ENCODE measurements around the gene PCSK2. TPM values are rescaled to one million over a fixed set of nuclear protein-coding genes. Genes with fewer than 3 reads are reported as not detected.

PCSK2 gene
- total RNA-seq, 1 experiment from 2014 or later, result not detected

DNA sequence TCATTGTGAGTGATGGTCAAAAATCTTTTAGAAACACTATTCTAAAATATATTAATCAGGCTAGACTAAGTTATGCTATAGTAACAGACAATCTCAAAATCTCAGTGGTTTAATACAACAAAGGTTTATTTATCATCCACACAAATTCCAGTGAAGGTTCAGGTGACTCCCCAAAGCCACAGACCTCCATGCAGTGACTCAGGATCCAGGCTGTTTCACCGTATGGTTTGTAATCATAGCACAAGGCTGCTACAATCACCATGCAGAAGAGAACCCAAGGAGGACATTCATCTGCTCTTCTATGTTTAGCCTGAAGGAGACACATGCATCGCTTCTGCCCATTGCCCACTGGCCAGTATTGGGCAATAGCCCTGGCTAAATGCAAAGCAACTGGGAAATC, 258.2 kb downstream of the PCSK2 start:
- H3K9me2 ChIP-seq (ENCODE audit: insufficient read depth), result no peaks in the 10 kb centered on the region
- H3K27ac ChIP-seq, result no peak overlapping the region
- H3K4me3 ChIP-seq, result no peak overlapping the region
- H3K4me1 ChIP-seq (replicated peaks; ENCODE audit: insufficient read depth), result no peaks in the 10 kb centered on the region
- H3K36me3 ChIP-seq (ENCODE audit: low read depth), result no peaks in the 10 kb centered on the region
- no TSS peak for BruUV-seq (replicated peaks)
- TF ChIP-seq, protein P1, sequence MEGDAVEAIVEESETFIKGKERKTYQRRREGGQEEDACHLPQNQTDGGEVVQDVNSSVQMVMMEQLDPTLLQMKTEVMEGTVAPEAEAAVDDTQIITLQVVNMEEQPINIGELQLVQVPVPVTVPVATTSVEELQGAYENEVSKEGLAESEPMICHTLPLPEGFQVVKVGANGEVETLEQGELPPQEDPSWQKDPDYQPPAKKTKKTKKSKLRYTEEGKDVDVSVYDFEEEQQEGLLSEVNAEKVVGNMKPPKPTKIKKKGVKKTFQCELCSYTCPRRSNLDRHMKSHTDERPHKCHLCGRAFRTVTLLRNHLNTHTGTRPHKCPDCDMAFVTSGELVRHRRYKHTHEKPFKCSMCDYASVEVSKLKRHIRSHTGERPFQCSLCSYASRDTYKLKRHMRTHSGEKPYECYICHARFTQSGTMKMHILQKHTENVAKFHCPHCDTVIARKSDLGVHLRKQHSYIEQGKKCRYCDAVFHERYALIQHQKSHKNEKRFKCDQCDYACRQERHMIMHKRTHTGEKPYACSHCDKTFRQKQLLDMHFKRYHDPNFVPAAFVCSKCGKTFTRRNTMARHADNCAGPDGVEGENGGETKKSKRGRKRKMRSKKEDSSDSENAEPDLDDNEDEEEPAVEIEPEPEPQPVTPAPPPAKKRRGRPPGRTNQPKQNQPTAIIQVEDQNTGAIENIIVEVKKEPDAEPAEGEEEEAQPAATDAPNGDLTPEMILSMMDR (conservative IDR thresholded peaks at IDR 0.05), result no peak
- no peak for TF ChIP-seq EZH2 (IDR thresholded peaks at IDR 0.05; ENCODE audit: low read depth)
- ChIA-PET CTCF (no interaction called here), POLR2A (ENCODE audit: unreplicated experiment) (no interaction called here)
- DNase-seq, result no peak
- no peak overlapping the region for H2AFZ ChIP-seq
- H4K20me1 ChIP-seq (ENCODE audit: insufficient read depth), result no peaks in the 10 kb centered on the region
- H3K27me3 ChIP-seq (ENCODE audit: insufficient read depth, low read depth), result peaks cover 71% of the 10 kb centered on the region
- no peaks in the 10 kb centered on the region for H3F3A ChIP-seq (ENCODE audit: insufficient read depth, low read depth)
- no peak overlapping the region for H3K4me2 ChIP-seq
- intact Hi-C loops (cut with micrococcal nuclease; ENCODE audit: unreplicated experiment), result no loop called here
- no peaks in the 10 kb centered on the region for H3K79me2 ChIP-seq (ENCODE audit: low read depth)
- no peaks in the 10 kb centered on the region; the same call in 1 of the 2 replicates for H3K9me3 ChIP-seq (ENCODE audit: insufficient read depth, low read depth)

DNA sequence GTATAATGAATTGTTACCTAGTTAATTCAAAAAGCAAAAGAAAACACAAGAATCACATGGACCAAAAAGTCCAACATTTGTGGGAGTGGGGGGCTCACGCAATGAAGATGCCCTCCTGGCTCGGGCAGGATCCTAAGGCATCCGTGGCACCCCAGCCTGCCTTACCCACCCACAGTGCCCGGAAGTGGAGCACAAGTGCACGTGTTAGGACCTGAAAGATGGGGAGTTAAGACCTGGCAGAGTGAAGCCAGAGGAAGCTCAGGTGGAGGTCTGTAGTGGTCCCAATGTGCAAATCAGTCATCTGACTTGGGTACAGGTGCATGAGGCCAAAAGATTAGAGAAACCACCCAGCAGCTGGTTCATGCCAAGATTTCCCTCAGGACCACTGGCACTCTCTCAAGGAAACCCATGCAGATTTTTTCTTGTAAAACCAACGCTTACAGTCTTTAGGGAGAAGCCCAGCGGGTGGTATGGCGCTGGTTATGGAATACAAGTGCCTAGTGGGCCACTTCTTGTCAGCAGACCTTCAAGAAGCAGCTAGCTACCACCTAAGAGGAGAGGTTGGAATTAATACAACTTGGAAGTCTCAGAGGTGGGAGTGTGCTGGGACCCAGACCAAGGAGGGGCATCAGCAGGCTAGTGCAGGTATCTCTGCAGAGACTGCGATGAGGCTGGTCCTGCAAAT, 262.2 kb downstream of the PCSK2 start:
- Histone ChIP-seq H3K79me2 (ENCODE audit: low read depth) (no peaks in the 10 kb centered on the region), H3K36me3 (ENCODE audit: low read depth) (no peaks in the 10 kb centered on the region), H3K27ac (no peak overlapping the region), H2AFZ (no peak overlapping the region), H4K20me1 (ENCODE audit: insufficient read depth) (no peaks in the 10 kb centered on the region), H3K27me3 (ENCODE audit: insufficient read depth, low read depth) (peaks cover 77% of the 10 kb centered on the region), H3K9me2 (ENCODE audit: insufficient read depth) (no peaks in the 10 kb centered on the region), H3K9me3 (ENCODE audit: insufficient read depth, low read depth) (no peaks in the 10 kb centered on the region; the same call in 1 of the 2 replicates), H3K4me1 (replicated peaks; ENCODE audit: insufficient read depth) (no peaks in the 10 kb centered on the region), H3K4me2 (no peak overlapping the region), H3F3A (ENCODE audit: insufficient read depth, low read depth) (no peaks in the 10 kb centered on the region), H3K4me3 (no peak overlapping the region)
- ChIA-PET POLR2A (ENCODE audit: unreplicated experiment) (no interaction called here), CTCF (no interaction called here)
- no TSS peak for BruUV-seq (replicated peaks)
- DNase-seq, result no peak
- intact Hi-C loops (cut with micrococcal nuclease; ENCODE audit: unreplicated experiment), result no loop called here
- TF ChIP-seq EZH2 (IDR thresholded peaks at IDR 0.05; ENCODE audit: low read depth), result no peak
- TF ChIP-seq, protein P1 (conservative IDR thresholded peaks at IDR 0.05), result no peak

GRCh38 chr20:17490501-17490900, 263.7 kb downstream of the PCSK2 start:
- no peaks in the 10 kb centered on the region for H3K4me1 ChIP-seq (replicated peaks; ENCODE audit: insufficient read depth)
- no peaks in the 10 kb centered on the region for H3K9me2 ChIP-seq (ENCODE audit: insufficient read depth)
- DNase-seq, result no peak
- no peaks in the 10 kb centered on the region for H3K9me3 ChIP-seq (ENCODE audit: insufficient read depth, low read depth)
- no TSS peak for BruUV-seq (replicated peaks)
- intact Hi-C loops (cut with micrococcal nuclease; ENCODE audit: unreplicated experiment), result no loop called here
- no peaks in the 10 kb centered on the region for H3K79me2 ChIP-seq (ENCODE audit: low read depth)
- POLR2A ChIA-PET (ENCODE audit: unreplicated experiment), result no interaction called here
- H3K27ac ChIP-seq, result no peak overlapping the region
- H3K4me3 ChIP-seq, result no peak overlapping the region
- no peak for TF ChIP-seq EZH2 (IDR thresholded peaks at IDR 0.05; ENCODE audit: low read depth)
- TF ChIP-seq, protein P1 (conservative IDR thresholded peaks at IDR 0.05), result no peak
- no peaks in the 10 kb centered on the region for H3K36me3 ChIP-seq (ENCODE audit: low read depth)
- CTCF ChIA-PET, result no interaction called here
- no peak overlapping the region for H2AFZ ChIP-seq
- H3F3A ChIP-seq (ENCODE audit: insufficient read depth, low read depth), result no peaks in the 10 kb centered on the region
- H3K27me3 ChIP-seq (ENCODE audit: insufficient read depth, low read depth), result peaks cover 72% of the 10 kb centered on the region
- H3K4me2 ChIP-seq, result no peak overlapping the region
- no peaks in the 10 kb centered on the region for H4K20me1 ChIP-seq (ENCODE audit: insufficient read depth)

Data from PC-9 (cell line).